Calu3 (cell line): ENCODE results near the gene INHBE. TPM values are rescaled to one million over a fixed set of nuclear protein-coding genes. Genes with fewer than 3 reads are reported as not detected.

Experiments used
- BruUV-seq: library from RNA; stranded (reverse); fragments of 400-500 nt; replicated peaks from 2 replicates; lab custom pipeline; 2021; lab: Mats Ljungman, UMichigan
- CTCF ChIA-PET: fragments of 300-600 bp; sonication (Branson Sonifier 250); formaldehyde crosslinking; loops from one replicate; lab custom pipeline; 2022; ENCODE audit warnings: antibody characterized with exemption; lab: Charles Lee
- DNase-seq: peaks from one replicate; pipeline ENCODE4 v3.0.0; 2022
- H3K27ac Mint-ChIP-seq: one replicate; pipeline ENCODE4 v1.8.0; 2022; ENCODE audit warnings: mixed read lengths; ENCODE audit not compliant: unreplicated experiment
- H3K27me3 Mint-ChIP-seq: one replicate; pipeline ENCODE4 v1.8.0; 2022; ENCODE audit warnings: mixed read lengths; ENCODE audit not compliant: unreplicated experiment
- H3K36me3 Mint-ChIP-seq: one replicate; pipeline ENCODE4 v1.8.0; 2022; ENCODE audit warnings: mild to moderate bottlenecking, moderate library complexity, mixed read lengths; ENCODE audit not compliant: insufficient read depth, unreplicated experiment
- H3K4me1 Mint-ChIP-seq: one replicate; pipeline ENCODE4 v1.8.0; 2022; ENCODE audit warnings: mild to moderate bottlenecking, low read depth, mixed read lengths; ENCODE audit not compliant: unreplicated experiment
- H3K4me3 Mint-ChIP-seq: one replicate; pipeline ENCODE4 v1.8.0; 2022; ENCODE audit warnings: mild to moderate bottlenecking, low read depth, moderate library complexity, mixed read lengths; ENCODE audit not compliant: unreplicated experiment
- H3K9me3 Mint-ChIP-seq: one replicate; pipeline ENCODE4 v1.8.0; 2022; ENCODE audit warnings: low read depth, mixed read lengths; ENCODE audit not compliant: unreplicated experiment
- intact Hi-C: fragments of 100-400 bp; cut with micrococcal nuclease; formaldehyde crosslinking; loops from one replicate; pipeline ENCODE4 v1.10.0; 2022; ENCODE audit not compliant: unreplicated experiment
- total RNA-seq: library from RNA; stranded (reverse); gene quantifications from 2 replicates; pipeline ENCODE4 v1.2.3, GENCODE V29; 2022
- TF ChIP-seq, protein P1 (sequence below): fragments of 200-600 bp; IDR thresholded peaks from one replicate; pipeline ENCODE4 v1.8.0; 2022; ENCODE audit warnings: antibody characterized with exemption; ENCODE audit not compliant: unreplicated experiment

INHBE gene
- total RNA-seq, 1 experiment from 2014 or later, result 0.38 TPM

GRCh38 chr12:57470970-57471656, 16.0 kb downstream of the INHBE start:
- intact Hi-C loops, result no loop called here
- no peak overlapping the region for H3K4me3 Mint-ChIP-seq
- no peaks in the 10 kb centered on the region for H3K9me3 Mint-ChIP-seq
- H3K27ac Mint-ChIP-seq, result no peak overlapping the region
- CTCF ChIA-PET, result interaction anchor here (0.7 kb wide), 1 partner anchor 10 kb away, joined by 9 read pairs; no protein-coding TSS in a partner anchor
- no peak for DNase-seq
- BruUV-seq, result no TSS peak
- H3K4me1 Mint-ChIP-seq, result peaks cover 10% of the 10 kb centered on the region
- TF ChIP-seq, protein P1, sequence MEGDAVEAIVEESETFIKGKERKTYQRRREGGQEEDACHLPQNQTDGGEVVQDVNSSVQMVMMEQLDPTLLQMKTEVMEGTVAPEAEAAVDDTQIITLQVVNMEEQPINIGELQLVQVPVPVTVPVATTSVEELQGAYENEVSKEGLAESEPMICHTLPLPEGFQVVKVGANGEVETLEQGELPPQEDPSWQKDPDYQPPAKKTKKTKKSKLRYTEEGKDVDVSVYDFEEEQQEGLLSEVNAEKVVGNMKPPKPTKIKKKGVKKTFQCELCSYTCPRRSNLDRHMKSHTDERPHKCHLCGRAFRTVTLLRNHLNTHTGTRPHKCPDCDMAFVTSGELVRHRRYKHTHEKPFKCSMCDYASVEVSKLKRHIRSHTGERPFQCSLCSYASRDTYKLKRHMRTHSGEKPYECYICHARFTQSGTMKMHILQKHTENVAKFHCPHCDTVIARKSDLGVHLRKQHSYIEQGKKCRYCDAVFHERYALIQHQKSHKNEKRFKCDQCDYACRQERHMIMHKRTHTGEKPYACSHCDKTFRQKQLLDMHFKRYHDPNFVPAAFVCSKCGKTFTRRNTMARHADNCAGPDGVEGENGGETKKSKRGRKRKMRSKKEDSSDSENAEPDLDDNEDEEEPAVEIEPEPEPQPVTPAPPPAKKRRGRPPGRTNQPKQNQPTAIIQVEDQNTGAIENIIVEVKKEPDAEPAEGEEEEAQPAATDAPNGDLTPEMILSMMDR, result no peak
- H3K36me3 Mint-ChIP-seq, result no peaks in the 10 kb centered on the region
- H3K27me3 Mint-ChIP-seq, result peaks cover 100% of the 10 kb centered on the region

- CTCF ChIA-PET, result interaction anchor here (0.7 kb wide), 1 partner anchor 11 kb away, joined by 9 read pairs; no protein-coding TSS in a partner anchor
- no peak overlapping the region for H3K27ac Mint-ChIP-seq
Measured at GRCh38 chr12:57471661-57472060, 16.6 kb downstream of the INHBE start.

DNA sequence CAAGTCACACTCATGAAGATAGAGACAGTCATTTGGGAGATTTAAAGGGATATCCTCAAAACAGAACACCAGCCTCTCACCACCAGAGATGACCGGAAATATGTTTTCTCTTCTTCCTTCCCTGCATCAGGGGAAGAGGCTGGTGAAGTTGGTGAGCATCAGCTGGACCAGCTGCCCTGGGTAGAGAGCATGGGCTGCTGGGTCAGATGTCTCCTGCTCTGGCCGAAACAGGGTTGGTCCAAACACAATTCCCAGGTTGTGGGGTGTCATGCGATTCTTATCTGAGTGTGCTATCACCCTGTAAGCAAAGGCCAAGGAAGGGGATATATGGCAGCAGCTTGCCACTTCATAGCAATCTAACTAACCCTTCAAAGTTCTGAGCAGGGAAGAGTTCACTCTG, 17.3 kb downstream of the INHBE start:
- CTCF ChIA-PET, result interaction anchor here (0.5 kb wide), 1 partner anchor 207 kb away, joined by 3 read pairs; no protein-coding TSS in a partner anchor
- Mint-ChIP-seq H3K4me3 (no peak overlapping the region), H3K9me3 (no peaks in the 10 kb centered on the region), H3K27me3 (peaks cover 100% of the 10 kb centered on the region), H3K36me3 (no peaks in the 10 kb centered on the region), H3K27ac (no peak overlapping the region), H3K4me1 (peaks cover 10% of the 10 kb centered on the region)
- BruUV-seq, result no TSS peak
- DNase-seq, result no peak
- TF ChIP-seq, protein P1, result no peak
- intact Hi-C loops, result no loop called here

More at GRCh38 chr12:57471661-57472060, 16.6 kb downstream of the INHBE start:
- intact Hi-C loops, result no loop called here
- Mint-ChIP-seq H3K9me3 (no peaks in the 10 kb centered on the region), H3K27me3 (peaks cover 100% of the 10 kb centered on the region), H3K4me3 (no peak overlapping the region), H3K4me1 (peaks cover 10% of the 10 kb centered on the region), H3K36me3 (no peaks in the 10 kb centered on the region)
- BruUV-seq, result no TSS peak
- TF ChIP-seq, protein P1, result no peak
- DNase-seq, result no peak

GRCh38 chr12:57473392-57473791, 18.3 kb downstream of the INHBE start:
- CTCF ChIA-PET, result interaction anchor here (0.7 to 1.5 kb wide), 2 partner anchors 15 to 19 kb away, joined by 3 to 6 read pairs; partner anchors contain the start of gene GLI1
- H3K27ac Mint-ChIP-seq, result no peak overlapping the region
- no peaks in the 10 kb centered on the region for H3K36me3 Mint-ChIP-seq
- H3K27me3 Mint-ChIP-seq, result peaks cover 100% of the 10 kb centered on the region
- no TSS peak for BruUV-seq
- no peaks in the 10 kb centered on the region for H3K9me3 Mint-ChIP-seq
- peaks cover 20% of the 10 kb centered on the region for H3K4me1 Mint-ChIP-seq
- no peak for DNase-seq
- H3K4me3 Mint-ChIP-seq, result no peak overlapping the region
- TF ChIP-seq, protein P1, result no peak
- intact Hi-C loops, result no loop called here
